B cell (primary cell): ENCODE measurements around the gene CD207. TPM values are rescaled to one million over a fixed set of nuclear protein-coding genes. Genes with fewer than 3 reads are reported as not detected.

ENCODE experiments used
- ATAC-seq: fragments of 200-7000 bp; cut with Tn5 transposase; one replicate; pipeline ENCODE4 v1.10.0; 2021; ENCODE audit warnings: low read depth, mild to moderate bottlenecking, moderate number of reproducible peaks, moderate library complexity
- CTCF ChIA-PET: fragments of 350-600 bp; sonication (Branson Sonifier 250); formaldehyde crosslinking; loops from one replicate; lab custom pipeline; 2021; ENCODE audit warnings: antibody characterized with exemption, inconsistent platforms; lab: Charles Lee
- POLR2A ChIA-PET: fragments of 350-600 bp; sonication (Branson Sonifier 250); formaldehyde crosslinking; loops from one replicate; lab custom pipeline; 2021; ENCODE audit warnings: antibody characterized with exemption; lab: Charles Lee
- DNase-seq: peaks from one replicate; pipeline ENCODE4 v3.0.0; 2013
- H2AFZ ChIP-seq: 2 replicates; pipeline ENCODE4 v1.6.1; 2012; ENCODE audit warnings: mild to moderate bottlenecking, low read depth, low read length; ENCODE audit not compliant: insufficient read depth, poor library complexity, severe bottlenecking
- H3K27ac ChIP-seq, 2 donors: 1 replicate in 1 of 2; 2 replicates in 1 of 2; pipeline ENCODE4 v1.5.1; 2012 to 2013; ENCODE audit warnings: low read length in 2 of 2, mild to moderate bottlenecking in 2 of 2, moderate library complexity in 1 of 2
- H3K27me3 ChIP-seq, 4 experiments: fragments of 200-600 bp in 1 of 4; sonication (generic) in 1 of 4; replicated peaks in 1 of 4; 1 replicate in 2 of 4; 2 replicates in 2 of 4; pipeline versions ENCODE4 v1.6.1 to v1.7.0; 2013 to 2016; ENCODE audit warnings: low read length in 3 of 4, mild to moderate bottlenecking in 2 of 4, mixed read lengths in 1 of 4, moderate library complexity in 1 of 4; ENCODE audit not compliant: insufficient read depth in 4 of 4, control insufficient read depth in 3 of 4; ENCODE audit errors: control extremely low read depth in 1 of 4
- H3K36me3 ChIP-seq, 2 experiments: replicated peaks in 1 of 2; 1 replicate in 1 of 2; 2 replicates in 1 of 2; pipeline versions ENCODE4 v1.6.1 to v1.7.1; 2013; ENCODE audit warnings: low read length in 1 of 2; ENCODE audit not compliant: insufficient read depth in 2 of 2, control insufficient read depth in 1 of 2; ENCODE audit errors: control extremely low read depth in 1 of 2, extremely low read depth in 1 of 2
- H3K4me1 ChIP-seq, 2 donors: fragments of 200-600 bp in 1 of 2; sonication (generic) in 1 of 2; 1 replicate in 1 of 2; 2 replicates in 1 of 2; pipeline versions ENCODE4 v1.5.1 to v1.6.1; 2013 to 2017; ENCODE audit warnings: low read length in 2 of 2; ENCODE audit not compliant: control insufficient read depth in 2 of 2, insufficient read depth in 2 of 2
- H3K4me2 ChIP-seq: replicated peaks from 2 replicates; pipeline ENCODE3; 2012; ENCODE audit warnings: mild to moderate bottlenecking, low read depth, low read length; ENCODE audit not compliant: poor library complexity, severe bottlenecking
- H3K4me3 ChIP-seq, 5 experiments: fragments of 200-600 bp in 1 of 5; sonication (generic) in 1 of 5; 1 replicate in 3 of 5; 2 replicates in 2 of 5; pipeline versions ENCODE4 v1.5.1 to v1.7.0; 2011 to 2016; ENCODE audit warnings: low read length in 4 of 5, mild to moderate bottlenecking in 4 of 5, low read depth in 2 of 5, control low read depth in 1 of 5, moderate library complexity in 1 of 5; ENCODE audit not compliant: insufficient read depth in 1 of 5; ENCODE audit errors: control extremely low read depth in 1 of 5, extremely low read depth in 1 of 5
- H3K79me2 ChIP-seq: fragments of 200-600 bp; sonication (generic); one replicate; pipeline ENCODE4 v1.6.0; 2016; ENCODE audit warnings: low read length; ENCODE audit not compliant: control insufficient read depth, insufficient read depth
- H3K9ac ChIP-seq: fragments of 200-600 bp; sonication (generic); 2 replicates; pipeline ENCODE4 v1.6.1; 2017; ENCODE audit warnings: mild to moderate bottlenecking, low read length, moderate library complexity
- H3K9me3 ChIP-seq, 3 donors: one replicate each; pipeline versions ENCODE4 v1.6.1 to v1.7.1; 2013; ENCODE audit warnings: low read length in 2 of 3; ENCODE audit not compliant: control insufficient read depth in 2 of 3, insufficient read depth in 1 of 3; ENCODE audit errors: control extremely low read depth in 1 of 3
- H4K20me1 ChIP-seq: 2 replicates; pipeline ENCODE4 v1.6.0; 2012; ENCODE audit warnings: mild to moderate bottlenecking, low read length; ENCODE audit not compliant: insufficient read depth, control insufficient read depth, poor library complexity, severe bottlenecking
- H3K27ac Mint-ChIP-seq: one replicate; pipeline ENCODE4 v1.8.0; 2021; ENCODE audit warnings: mixed read lengths
- H3K27me3 Mint-ChIP-seq: one replicate; pipeline ENCODE4 v1.8.0; 2021; ENCODE audit warnings: mixed read lengths
- H3K4me1 Mint-ChIP-seq: one replicate; pipeline ENCODE4 v1.8.0; 2021; ENCODE audit warnings: mixed read lengths
- H3K4me3 Mint-ChIP-seq: one replicate; pipeline ENCODE4 v1.8.0; 2021; ENCODE audit warnings: mixed read lengths
- H3K9me3 Mint-ChIP-seq: one replicate; pipeline ENCODE4 v1.8.0; 2022; ENCODE audit warnings: mixed read lengths; ENCODE audit not compliant: insufficient read depth
- EZH2 ChIP-seq: IDR thresholded peaks from 2 replicates; pipeline ENCODE4 v1.6.1; 2012; ENCODE audit warnings: borderline replicate concordance, low read depth, mild to moderate bottlenecking, moderate library complexity, low read length; ENCODE audit not compliant: insufficient read depth, poor library complexity, severe bottlenecking
- WGBS: methylation state at CpG from one replicate; pipeline ENCODE4 v1.1.5; 2013; ENCODE audit warnings: missing lambda C conversion rate; ENCODE audit not compliant: insufficient coverage; 5-methylcytosine and 5-hydroxymethylcytosine counted together
- intact Hi-C: fragments of 100-400 bp; cut with micrococcal nuclease; formaldehyde crosslinking; loops from one replicate; pipeline ENCODE4 v1.10.0; 2022
- polyA plus RNA-seq: library from polyadenylated mRNA; depleted of rRNA; stranded (reverse); fragments of >200 nt; gene quantifications from 2 replicates; pipeline ENCODE4 v1.2.3, GENCODE V29; 2012
- total RNA-seq, 2 donors: library from RNA; stranded (reverse); fragments of 120-200 nt in 1 of 2; gene quantifications; 1 replicate in 1 of 2; 2 replicates in 1 of 2; pipeline versions ENCODE4 v1.2.3 to v1.2.4, GENCODE V29; 2013 to 2022
- TF ChIP-seq, protein P1 (sequence below): fragments of 200-600 bp; IDR thresholded peaks from one replicate; pipeline ENCODE4 v1.8.0; 2022; ENCODE audit warnings: antibody characterized with exemption, mild to moderate bottlenecking

Gene CD207
- total and polyA plus RNA-seq, 2 donors (not counting 1 experiment from before 2014, with no cell fraction given), result not detected

GRCh38 chr2:70870790-70871189 is 35.2 kb upstream of the CD207 start:
- Histone ChIP-seq H3K4me2 (no peak overlapping the region), H3K9me3 (no peaks in the 10 kb centered on the region), H2AFZ (no peak overlapping the region), H3K36me3 (no peaks in the 10 kb centered on the region), H3K27ac (no peak overlapping the region), H3K9ac (no peak overlapping the region), H4K20me1 (no peaks in the 10 kb centered on the region), H3K4me3 (no peak overlapping the region), H3K79me2 (no peaks in the 10 kb centered on the region), H3K4me1 (peaks cover 8 to 13% of the 10 kb centered on the region in 2 donors), H3K27me3 (peaks cover 0 to 53% (median 18%) of the 10 kb centered on the region in 4 experiments)
- DNase-seq (no peak), ATAC-seq (no peak)
- intact Hi-C loops, result loop anchor here (1.0 to 2.0 kb wide), 3 partner anchors 50 to 107 kb away; no protein-coding TSS in a partner anchor
- TF ChIP-seq, protein P1, sequence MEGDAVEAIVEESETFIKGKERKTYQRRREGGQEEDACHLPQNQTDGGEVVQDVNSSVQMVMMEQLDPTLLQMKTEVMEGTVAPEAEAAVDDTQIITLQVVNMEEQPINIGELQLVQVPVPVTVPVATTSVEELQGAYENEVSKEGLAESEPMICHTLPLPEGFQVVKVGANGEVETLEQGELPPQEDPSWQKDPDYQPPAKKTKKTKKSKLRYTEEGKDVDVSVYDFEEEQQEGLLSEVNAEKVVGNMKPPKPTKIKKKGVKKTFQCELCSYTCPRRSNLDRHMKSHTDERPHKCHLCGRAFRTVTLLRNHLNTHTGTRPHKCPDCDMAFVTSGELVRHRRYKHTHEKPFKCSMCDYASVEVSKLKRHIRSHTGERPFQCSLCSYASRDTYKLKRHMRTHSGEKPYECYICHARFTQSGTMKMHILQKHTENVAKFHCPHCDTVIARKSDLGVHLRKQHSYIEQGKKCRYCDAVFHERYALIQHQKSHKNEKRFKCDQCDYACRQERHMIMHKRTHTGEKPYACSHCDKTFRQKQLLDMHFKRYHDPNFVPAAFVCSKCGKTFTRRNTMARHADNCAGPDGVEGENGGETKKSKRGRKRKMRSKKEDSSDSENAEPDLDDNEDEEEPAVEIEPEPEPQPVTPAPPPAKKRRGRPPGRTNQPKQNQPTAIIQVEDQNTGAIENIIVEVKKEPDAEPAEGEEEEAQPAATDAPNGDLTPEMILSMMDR, result no peak
- no peak for TF ChIP-seq EZH2
- Mint-ChIP-seq H3K4me3 (no peak overlapping the region), H3K4me1 (peaks cover 6% of the 10 kb centered on the region), H3K27ac (no peak overlapping the region), H3K9me3 (no peaks in the 10 kb centered on the region), H3K27me3 (peaks cover 49% of the 10 kb centered on the region)
- ChIA-PET CTCF (interaction anchor here (1.0 to 4.1 kb wide), 11 partner anchors 9 to 130 kb away, joined by 3 to 51 read pairs (median 6); partner anchors contain the start of gene FIGLA), POLR2A (no interaction called here)
- 75% methylated on average over 2 of the region's 5 CpGs for WGBS

DNA sequence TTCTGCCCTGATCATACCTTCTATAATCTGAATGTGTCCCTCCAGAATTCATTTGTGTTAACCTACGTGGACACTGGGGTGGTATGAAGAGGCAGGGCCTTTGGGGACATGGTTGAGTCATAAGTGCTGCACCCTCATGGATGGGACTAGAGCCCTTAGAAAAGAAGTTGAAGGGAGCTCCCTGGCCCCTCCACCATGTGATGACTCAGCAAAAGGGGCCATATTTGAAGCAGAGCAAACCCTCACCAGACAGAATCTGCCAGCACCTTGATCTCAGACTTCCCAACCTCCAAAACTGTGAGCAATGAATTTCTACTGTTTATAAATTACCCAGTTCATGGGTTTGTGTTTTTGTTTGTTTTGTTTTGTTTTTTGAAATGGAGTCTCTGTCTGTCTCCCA is 33.4 kb upstream of the CD207 start:
- Histone ChIP-seq H4K20me1 (no peaks in the 10 kb centered on the region), H3K4me2 (no peak overlapping the region), H3K4me1 (peaks cover 8 to 13% of the 10 kb centered on the region in 2 donors), H3K9me3 (no peaks in the 10 kb centered on the region), H2AFZ (no peak overlapping the region), H3K79me2 (no peaks in the 10 kb centered on the region), H3K4me3 (no peak overlapping the region), H3K27me3 (peaks cover 0 to 37% (median 15%) of the 10 kb centered on the region in 4 experiments), H3K27ac (no peak overlapping the region), H3K36me3 (no peaks in the 10 kb centered on the region), H3K9ac (no peak overlapping the region)
- Mint-ChIP-seq H3K4me3 (no peak overlapping the region), H3K4me1 (peaks cover 6% of the 10 kb centered on the region), H3K27ac (no peak overlapping the region), H3K9me3 (no peaks in the 10 kb centered on the region), H3K27me3 (peaks cover 48% of the 10 kb centered on the region)
- ChIA-PET POLR2A (no interaction called here), CTCF (interaction anchor here (0.6 to 4.1 kb wide), 4 partner anchors 7 to 1329 kb away, joined by 3 to 51 read pairs (median 16); no protein-coding TSS in a partner anchor)
- ATAC-seq (no peak), DNase-seq (no peak)
- WGBS, result no CpG with 5 or more reads among the region's 1 CpG
- intact Hi-C loops, result no loop called here
- no peak for TF ChIP-seq EZH2
- TF ChIP-seq, protein P1, result no peak
